D721Med (cell line): Measurements from ENCODE around the gene ADH7.
"Not testable (repeated sequence)": the region's sequence is repeated elsewhere in the genome, so short reads cannot be mapped to it uniquely, and the experiment has no call there.

ENCODE experiments used
- DNase-seq: peaks from one replicate; pipeline ENCODE4 v3.0.0; 2011; ENCODE audit warnings: low spot score; ENCODE audit not compliant: insufficient read length
- FAIRE-seq: peaks from 2 replicates; lab custom pipeline; 2011; peaks lifted over from hg19 to GRCh38; lab: Jason Lieb, UNC
- TF ChIP-seq, protein P1 (sequence below): IDR thresholded peaks from 2 replicates; pipeline ENCODE4 v1.5.1; 2012; ENCODE audit warnings: mild to moderate bottlenecking, control low read depth; ENCODE audit not compliant: insufficient read depth; ENCODE audit errors: missing control alignments

Gene ADH7

DNA sequence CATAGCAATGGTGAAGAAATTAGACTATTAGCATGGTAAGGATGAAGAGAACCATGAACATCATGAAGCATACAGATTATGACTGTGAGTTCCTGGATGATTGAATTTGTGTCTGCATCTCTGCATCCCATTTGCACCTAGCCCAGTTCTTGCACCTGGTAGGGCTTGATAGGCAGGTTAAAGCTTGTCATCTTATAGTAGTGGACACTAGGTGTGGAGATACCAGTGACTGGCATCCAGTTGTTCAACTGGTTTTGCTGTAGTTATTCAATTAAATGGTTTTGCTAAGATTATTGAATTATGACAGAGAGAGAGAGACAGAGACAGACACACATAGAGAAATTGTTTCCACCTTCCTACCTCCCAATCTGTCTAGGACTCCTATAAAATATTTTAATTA is 5.0 kb downstream of the ADH7 start:
- no peak for FAIRE-seq
- TF ChIP-seq, protein P1, sequence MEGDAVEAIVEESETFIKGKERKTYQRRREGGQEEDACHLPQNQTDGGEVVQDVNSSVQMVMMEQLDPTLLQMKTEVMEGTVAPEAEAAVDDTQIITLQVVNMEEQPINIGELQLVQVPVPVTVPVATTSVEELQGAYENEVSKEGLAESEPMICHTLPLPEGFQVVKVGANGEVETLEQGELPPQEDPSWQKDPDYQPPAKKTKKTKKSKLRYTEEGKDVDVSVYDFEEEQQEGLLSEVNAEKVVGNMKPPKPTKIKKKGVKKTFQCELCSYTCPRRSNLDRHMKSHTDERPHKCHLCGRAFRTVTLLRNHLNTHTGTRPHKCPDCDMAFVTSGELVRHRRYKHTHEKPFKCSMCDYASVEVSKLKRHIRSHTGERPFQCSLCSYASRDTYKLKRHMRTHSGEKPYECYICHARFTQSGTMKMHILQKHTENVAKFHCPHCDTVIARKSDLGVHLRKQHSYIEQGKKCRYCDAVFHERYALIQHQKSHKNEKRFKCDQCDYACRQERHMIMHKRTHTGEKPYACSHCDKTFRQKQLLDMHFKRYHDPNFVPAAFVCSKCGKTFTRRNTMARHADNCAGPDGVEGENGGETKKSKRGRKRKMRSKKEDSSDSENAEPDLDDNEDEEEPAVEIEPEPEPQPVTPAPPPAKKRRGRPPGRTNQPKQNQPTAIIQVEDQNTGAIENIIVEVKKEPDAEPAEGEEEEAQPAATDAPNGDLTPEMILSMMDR: no peak
- no peak for DNase-seq

DNA sequence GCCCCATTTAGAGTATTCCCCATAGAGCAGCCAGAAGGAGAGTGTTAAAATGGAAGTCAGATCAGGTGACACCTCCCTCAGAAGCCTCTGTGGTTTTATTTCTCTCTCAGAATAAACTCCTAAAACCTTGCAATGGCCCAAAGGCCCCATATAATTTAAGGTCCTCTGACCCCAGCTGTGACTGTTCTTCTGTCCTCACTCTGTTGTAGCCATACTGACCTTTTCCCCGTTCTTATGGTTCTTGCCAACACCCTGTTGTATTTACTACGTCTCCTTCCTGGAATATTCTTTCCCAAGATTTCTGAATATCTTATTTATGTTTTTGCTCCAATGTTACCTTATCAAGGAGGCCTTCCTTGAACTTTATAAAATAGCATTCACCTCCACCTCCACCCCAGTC is 18.0 kb downstream of the ADH7 start:
- no peak for FAIRE-seq
- TF ChIP-seq, protein P1: no peak
- DNase-seq: no peak

DNA sequence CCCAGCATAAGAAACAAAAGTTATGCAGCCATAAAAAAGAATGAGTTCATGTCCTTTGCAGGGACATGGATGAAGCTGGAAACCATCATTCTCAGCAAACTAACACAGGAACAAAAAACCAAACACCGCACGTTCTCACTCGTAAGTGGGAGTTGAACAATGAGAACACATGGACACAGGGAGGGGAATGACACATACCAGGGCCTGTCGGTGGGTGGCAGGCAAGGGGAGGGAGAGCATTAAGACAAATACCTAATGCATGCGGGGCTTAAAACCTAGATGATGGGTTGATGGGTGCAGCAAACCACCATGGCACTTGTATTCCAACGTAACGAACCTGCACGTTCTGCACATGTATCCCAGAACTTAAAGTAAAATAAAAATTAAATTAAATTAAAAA is 19.4 kb downstream of the ADH7 start:
- FAIRE-seq, DNase-seq: not testable (repeated sequence)

DNA sequence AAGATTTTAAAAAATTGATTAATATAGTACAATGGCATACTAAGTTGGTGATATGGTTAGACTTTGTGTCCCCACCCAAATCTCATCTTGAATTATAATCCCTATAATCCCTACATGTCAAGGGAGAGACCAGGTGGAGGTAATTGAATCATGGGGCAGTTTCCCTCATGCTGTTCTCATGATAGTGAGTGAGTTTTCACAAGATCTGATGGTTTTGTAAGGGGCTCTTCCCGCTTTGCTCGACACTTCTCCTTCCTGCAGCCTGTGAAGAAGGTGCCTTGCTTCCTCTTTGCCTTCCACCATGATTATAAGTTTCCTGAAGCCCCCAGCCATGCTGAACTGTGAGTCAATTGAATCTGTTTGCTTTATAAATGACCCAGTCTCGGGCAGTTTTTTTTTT is 20.2 kb downstream of the ADH7 start:
- not testable (repeated sequence) for DNase-seq, FAIRE-seq

DNA sequence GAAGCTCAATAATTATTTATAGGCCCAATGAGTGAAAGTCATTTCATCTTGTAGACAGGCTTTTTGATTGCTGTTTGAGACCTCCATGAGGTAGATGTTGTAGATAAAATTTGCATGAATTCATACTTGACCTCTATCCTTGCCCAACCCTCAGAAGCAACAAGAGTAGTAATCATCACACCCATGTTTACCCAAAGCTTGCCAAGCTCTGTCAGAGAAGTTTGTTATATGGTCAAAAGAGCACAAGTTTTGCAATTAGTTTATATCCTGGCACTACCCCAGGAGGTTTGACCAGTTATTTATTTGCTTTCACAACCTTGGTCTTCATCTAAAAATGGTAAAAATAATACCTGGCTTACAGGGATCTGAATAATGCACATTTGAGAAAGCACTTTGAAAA is 20.7 kb downstream of the ADH7 start:
- FAIRE-seq (no peak), DNase-seq (no peak)
- TF ChIP-seq, protein P1: no peak

DNA sequence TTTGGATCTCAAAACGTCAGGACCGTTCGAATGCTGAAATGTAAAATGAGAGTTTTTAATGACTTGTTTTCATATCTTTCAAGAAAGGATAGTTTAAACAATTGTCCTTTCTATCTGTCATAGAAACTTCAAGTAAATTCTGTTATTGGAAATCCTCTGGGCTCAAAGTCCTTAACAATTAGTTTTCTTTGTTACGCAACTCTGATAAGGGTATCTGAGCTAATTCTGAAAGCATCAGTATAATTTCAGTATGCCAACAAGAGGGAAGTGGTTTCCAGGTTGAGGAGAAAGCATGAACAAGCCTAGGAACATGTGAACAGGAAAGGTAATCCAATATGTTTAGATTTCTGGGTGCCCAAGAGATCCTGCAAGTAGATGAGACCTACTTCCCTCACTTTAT is 22.0 kb downstream of the ADH7 start:
- DNase-seq: no peak
- TF ChIP-seq, protein P1: no peak
- no peak for FAIRE-seq

DNA sequence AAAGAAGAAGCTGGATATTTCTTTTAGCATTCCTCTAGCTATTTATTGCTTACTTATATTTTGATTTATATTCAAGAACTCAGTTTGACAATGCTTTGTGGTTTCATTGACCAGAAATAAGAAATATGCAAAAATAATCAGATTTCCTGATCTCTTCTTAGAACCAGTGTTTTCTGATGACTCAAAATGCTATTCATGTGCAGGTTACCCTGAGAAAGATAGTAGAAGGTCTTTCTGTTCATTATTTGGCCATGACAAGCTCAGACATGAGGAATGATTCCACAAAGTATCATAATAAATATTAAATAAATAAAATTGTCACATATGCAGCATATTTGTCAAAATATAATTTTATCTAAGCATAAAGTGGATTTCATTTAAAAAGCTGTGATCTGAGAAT is 24.1 kb downstream of the ADH7 start:
- TF ChIP-seq, protein P1: no peak
- no peak for DNase-seq
- FAIRE-seq: no peak

DNA sequence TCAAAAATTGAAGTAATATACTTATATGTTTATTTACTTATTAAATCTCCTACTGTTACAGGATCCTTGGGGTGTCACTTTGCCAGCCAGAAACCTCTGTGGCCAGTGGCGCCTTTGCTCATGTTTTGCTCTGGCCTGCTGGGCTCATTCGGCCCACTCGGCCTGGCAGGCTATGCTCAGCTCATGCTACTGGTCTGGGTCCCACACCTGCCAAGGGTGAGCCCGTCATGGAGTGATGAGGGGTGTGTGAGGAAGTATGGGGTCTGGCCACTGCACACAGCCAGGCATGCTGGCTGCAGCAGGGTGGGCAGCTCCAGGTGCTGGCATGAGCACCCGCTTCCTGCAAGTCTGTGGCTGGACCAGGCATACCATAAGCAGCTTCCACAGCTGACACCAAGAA is 25.1 kb downstream of the ADH7 start:
- FAIRE-seq: no peak
- DNase-seq: no peak
- TF ChIP-seq, protein P1: no peak
